Measurements from ENCODE around the gene ZDHHC11B.
"Not testable (repeated sequence)": the region's sequence is repeated elsewhere in the genome, so short reads cannot be mapped to it uniquely, and the experiment has no call there.

ZDHHC11B gene

GRCh38 chr5:719379-719778 lies 65.2 kb downstream of the ZDHHC11B start:
- DNase-seq (ENCODE audit: low read depth in 2 of 3, low spot score in 1 of 3): not testable (repeated sequence)

- DNase-seq (ENCODE audit: low read depth in 2 of 3, low spot score in 1 of 3): no peak
Measured at GRCh38 chr5:717143-717542, 67.4 kb downstream of the ZDHHC11B start.

- not testable (repeated sequence) for DNase-seq (ENCODE audit: low read depth in 2 of 3, low spot score in 1 of 3)
Measured at GRCh38 chr5:716740-717139, 67.8 kb downstream of the ZDHHC11B start.

GRCh38 chr5:715636-716035 lies 68.9 kb downstream of the ZDHHC11B start:
- not testable (repeated sequence) for DNase-seq (ENCODE audit: low read depth in 2 of 3, low spot score in 1 of 3)

GRCh38 chr5:714215-715118 lies 70.1 kb downstream of the ZDHHC11B start:
- DNase-seq (ENCODE audit: low read depth in 2 of 3, low spot score in 1 of 3): not testable (repeated sequence)

- DNase-seq (ENCODE audit: low read depth in 2 of 3, low spot score in 1 of 3): not testable (repeated sequence)
Measured at GRCh38 chr5:713686-714085, 70.8 kb downstream of the ZDHHC11B start.

- not testable (repeated sequence) for DNase-seq (ENCODE audit: low read depth in 2 of 3, low spot score in 1 of 3)
Measured at GRCh38 chr5:708848-709517, 75.5 kb downstream of the ZDHHC11B start.

- not testable (repeated sequence) for DNase-seq (ENCODE audit: low read depth in 2 of 3, low spot score in 1 of 3)
Measured at GRCh38 chr5:708374-708773, 76.2 kb downstream of the ZDHHC11B start.

GRCh38 chr5:706127-706526 lies 78.4 kb downstream of the ZDHHC11B start:
- not testable (repeated sequence) for DNase-seq (ENCODE audit: low read depth in 2 of 3, low spot score in 1 of 3)

GRCh38 chr5:696753-697702 lies 87.5 kb downstream of the ZDHHC11B start:
- not testable (repeated sequence) for DNase-seq (ENCODE audit: low read depth in 2 of 3, low spot score in 1 of 3)

GRCh38 chr5:696191-696590 lies 88.3 kb downstream of the ZDHHC11B start:
- not testable (repeated sequence) for DNase-seq (ENCODE audit: low read depth in 2 of 3, low spot score in 1 of 3)

GRCh38 chr5:695475-695874 lies 89.1 kb downstream of the ZDHHC11B start:
- not testable (repeated sequence) for DNase-seq (ENCODE audit: low read depth in 2 of 3, low spot score in 1 of 3)

GRCh38 chr5:694042-694431 lies 90.5 kb downstream of the ZDHHC11B start:
- not testable (repeated sequence) for DNase-seq (ENCODE audit: low read depth in 2 of 3, low spot score in 1 of 3)

GRCh38 chr5:693271-694041 lies 91.1 kb downstream of the ZDHHC11B start, which contains the start of gene TPPP:
TSS of gene TPPP (minus strand) at chr5:693352. CDS start at chr5:678060, 15,292 bp downstream.
- peak; percentile 44 to 88 (median 65) for DNase-seq (ENCODE audit: low read depth in 2 of 3, low spot score in 1 of 3)

- not testable (repeated sequence) for DNase-seq (ENCODE audit: low read depth in 2 of 3, low spot score in 1 of 3)
Measured at GRCh38 chr5:692529-693041, 91.9 kb downstream of the ZDHHC11B start.

- DNase-seq (ENCODE audit: low read depth in 2 of 3, low spot score in 1 of 3): no peak
Measured at GRCh38 chr5:691817-692528, 92.6 kb downstream of the ZDHHC11B start.

- not testable (repeated sequence) for DNase-seq (ENCODE audit: low read depth in 2 of 3, low spot score in 1 of 3)
Measured at GRCh38 chr5:691049-691448, 93.5 kb downstream of the ZDHHC11B start.

GRCh38 chr5:690293-690692 lies 94.2 kb downstream of the ZDHHC11B start:
- DNase-seq (ENCODE audit: low read depth in 2 of 3, low spot score in 1 of 3): not testable (repeated sequence)

GRCh38 chr5:688348-689010 lies 96.0 kb downstream of the ZDHHC11B start:
- not testable (repeated sequence) for DNase-seq (ENCODE audit: low read depth in 2 of 3, low spot score in 1 of 3)
